DND-41 (cell line): ENCODE measurements around the gene ATP1A1.

Experiments
- ATAC-seq: fragments of 200-7000 bp; cut with Tn5 transposase; 3 replicates; pipeline ENCODE4 v1.9.1; 2021; ENCODE audit warnings: low read depth; ENCODE audit not compliant: insufficient read depth
- DNase-seq: peaks from one replicate; pipeline ENCODE4 v3.0.0-alpha.2; 2020
- H2AFZ ChIP-seq: 2 replicates; pipeline ENCODE4 v1.6.0; 2012; ENCODE audit warnings: low read depth, low read length
- H3K27ac ChIP-seq: 2 replicates; pipeline ENCODE4 v1.5.1; 2012; ENCODE audit warnings: low read length, inconsistent platforms
- H3K27me3 ChIP-seq: fragments of 200-600 bp; sonication (generic); 2 replicates; pipeline ENCODE4 v1.6.0; 2012; ENCODE audit warnings: low read length, mild to moderate bottlenecking, inconsistent platforms; ENCODE audit not compliant: insufficient read depth, poor library complexity
- H3K36me3 ChIP-seq: 2 replicates; pipeline ENCODE4 v1.5.1; 2012; ENCODE audit warnings: low read length, inconsistent platforms; ENCODE audit not compliant: insufficient read depth
- H3K4me1 ChIP-seq: 2 replicates; pipeline ENCODE4 v1.5.1; 2012; ENCODE audit warnings: mild to moderate bottlenecking, low read length; ENCODE audit not compliant: insufficient read depth
- H3K4me2 ChIP-seq: 2 replicates; pipeline ENCODE4 v1.6.0; 2012; ENCODE audit warnings: mild to moderate bottlenecking, moderate library complexity, low read length, inconsistent platforms; ENCODE audit not compliant: insufficient read depth
- H3K4me3 ChIP-seq, 2 experiments: fragments of 200-600 bp in 1 of 2; shearing (Covaris generic) in 1 of 2; 2 replicates each; pipeline ENCODE4 v1.5.1; 2012 to 2016; ENCODE audit warnings: inconsistent platforms in 2 of 2, low read length in 2 of 2, mild to moderate bottlenecking in 2 of 2, low read depth in 1 of 2, moderate library complexity in 1 of 2
- H3K79me2 ChIP-seq: 2 replicates; pipeline ENCODE4 v1.6.0; 2012; ENCODE audit warnings: low read length, inconsistent platforms; ENCODE audit not compliant: insufficient read depth
- H3K9ac ChIP-seq: 2 replicates; pipeline ENCODE4 v1.6.0; 2012; ENCODE audit warnings: low read depth, mild to moderate bottlenecking, inconsistent platforms, low read length, moderate library complexity
- H3K9me3 ChIP-seq: 2 replicates; pipeline ENCODE4 v1.5.1; 2012; ENCODE audit warnings: low read length, moderate library complexity, mild to moderate bottlenecking, inconsistent platforms; ENCODE audit not compliant: insufficient read depth, severe bottlenecking
- H4K20me1 ChIP-seq: 2 replicates; pipeline ENCODE4 v1.6.0; 2012; ENCODE audit warnings: low read length; ENCODE audit not compliant: insufficient read depth
- CTCF ChIP-seq: IDR thresholded peaks from 2 replicates; pipeline ENCODE4 v1.5.1; 2012; ENCODE audit warnings: borderline replicate concordance, low read length, moderate library complexity, mild to moderate bottlenecking; ENCODE audit not compliant: poor library complexity, severe bottlenecking; ENCODE audit errors: extremely low read depth
- EZH2 ChIP-seq: IDR thresholded peaks from 3 replicates; pipeline ENCODE4 v1.6.1; 2012; ENCODE audit warnings: borderline replicate concordance, low read depth, mild to moderate bottlenecking, moderate library complexity, low read length, inconsistent platforms; ENCODE audit not compliant: severe bottlenecking

Gene ATP1A1

GRCh38 chr1:116325104-116325503, 47.9 kb upstream of the ATP1A1 start:
- H3K9me3 ChIP-seq: no peaks in the 10 kb centered on the region
- no peak overlapping the region for H3K4me3 ChIP-seq
- TF ChIP-seq CTCF (no peak), EZH2 (no peak)
- no peaks in the 10 kb centered on the region for H4K20me1 ChIP-seq
- H3K4me1 ChIP-seq: peaks cover 45% of the 10 kb centered on the region
- DNase-seq: no peak
- H3K79me2 ChIP-seq: no peaks in the 10 kb centered on the region
- H2AFZ ChIP-seq: no peak overlapping the region
- no peak overlapping the region for H3K27ac ChIP-seq
- no peak for ATAC-seq
- no peaks in the 10 kb centered on the region for H3K36me3 ChIP-seq
- H3K4me2 ChIP-seq: no peak overlapping the region
- H3K9ac ChIP-seq: no peak overlapping the region
- no peaks in the 10 kb centered on the region for H3K27me3 ChIP-seq

GRCh38 chr1:116325922-116326321, 47.1 kb upstream of the ATP1A1 start:
- Histone ChIP-seq H4K20me1 (no peaks in the 10 kb centered on the region), H3K4me2 (peak overlapping the region; percentile 42), H3K27ac (peak overlapping the region; percentile 55), H3K4me3 (no peak overlapping the region), H3K27me3 (no peaks in the 10 kb centered on the region), H3K9ac (no peak overlapping the region), H3K9me3 (no peaks in the 10 kb centered on the region), H3K36me3 (no peaks in the 10 kb centered on the region), H3K79me2 (no peaks in the 10 kb centered on the region), H2AFZ (no peak overlapping the region), H3K4me1 (peaks cover 45% of the 10 kb centered on the region)
- TF ChIP-seq CTCF (no peak), EZH2 (no peak)
- ATAC-seq: peak; percentile 89
- DNase-seq: peak; percentile 88

- Histone ChIP-seq H3K4me2 (peak overlapping the region; percentile 42), H4K20me1 (no peaks in the 10 kb centered on the region), H3K4me1 (peaks cover 42% of the 10 kb centered on the region), H3K9ac (no peak overlapping the region), H3K9me3 (no peaks in the 10 kb centered on the region), H2AFZ (no peak overlapping the region), H3K4me3 (no peak overlapping the region), H3K79me2 (no peaks in the 10 kb centered on the region), H3K36me3 (no peaks in the 10 kb centered on the region), H3K27me3 (no peaks in the 10 kb centered on the region), H3K27ac (peak overlapping the region; percentile 55)
- TF ChIP-seq EZH2 (no peak), CTCF (no peak)
- DNase-seq (no peak), ATAC-seq (no peak; the same call in 1 of the 3 replicates)
Observed at GRCh38 chr1:116326486-116326885, 46.6 kb upstream of the ATP1A1 start.

- Histone ChIP-seq H3K4me2 (no peak overlapping the region), H3K27ac (no peak overlapping the region), H3K27me3 (no peaks in the 10 kb centered on the region), H3K4me1 (peaks cover 27% of the 10 kb centered on the region), H3K36me3 (no peaks in the 10 kb centered on the region), H2AFZ (no peak overlapping the region), H3K9ac (no peak overlapping the region), H3K4me3 (no peak overlapping the region), H4K20me1 (no peaks in the 10 kb centered on the region), H3K9me3 (no peaks in the 10 kb centered on the region), H3K79me2 (no peaks in the 10 kb centered on the region)
- TF ChIP-seq EZH2 (no peak), CTCF (no peak)
- no peak for ATAC-seq
- DNase-seq: no peak
Observed at GRCh38 chr1:116328671-116329070, 44.4 kb upstream of the ATP1A1 start.
